ENCODE measurements around the gene TMEM62.

DNA sequence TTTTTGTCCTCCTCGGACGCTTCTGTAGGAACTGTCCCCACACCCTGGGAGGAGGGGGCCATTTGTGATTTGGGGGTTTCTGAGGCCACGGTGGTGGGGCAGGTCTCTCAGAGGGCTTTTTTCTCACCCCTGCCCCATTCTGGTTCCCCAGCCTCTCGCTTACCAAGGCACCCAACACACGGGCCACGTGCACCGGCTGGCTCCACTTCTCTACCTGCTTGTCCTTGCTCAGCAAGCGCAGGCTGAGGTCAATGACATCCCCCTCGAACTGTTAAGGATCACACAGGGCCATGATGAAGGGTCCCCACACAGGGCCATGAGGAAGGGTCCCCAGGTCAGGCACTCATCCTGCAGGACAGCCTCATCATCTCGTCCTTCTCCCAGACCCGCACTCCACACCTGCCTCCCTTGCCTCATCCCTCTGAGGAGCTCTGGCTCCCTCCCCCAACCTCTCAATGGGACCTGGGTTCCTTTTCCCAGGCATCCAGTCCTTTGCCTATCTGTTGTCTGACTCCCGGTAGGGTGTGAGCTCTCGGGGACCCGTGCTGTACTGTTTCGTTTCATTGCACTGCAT lies 76.9 kb downstream of the TMEM62 start:
- no peak for TF ChIP-seq E2F6 (IDR thresholded peaks at IDR 0.05; ENCODE audit: borderline replicate concordance, low read depth)
- TF ChIP-seq, protein P1, sequence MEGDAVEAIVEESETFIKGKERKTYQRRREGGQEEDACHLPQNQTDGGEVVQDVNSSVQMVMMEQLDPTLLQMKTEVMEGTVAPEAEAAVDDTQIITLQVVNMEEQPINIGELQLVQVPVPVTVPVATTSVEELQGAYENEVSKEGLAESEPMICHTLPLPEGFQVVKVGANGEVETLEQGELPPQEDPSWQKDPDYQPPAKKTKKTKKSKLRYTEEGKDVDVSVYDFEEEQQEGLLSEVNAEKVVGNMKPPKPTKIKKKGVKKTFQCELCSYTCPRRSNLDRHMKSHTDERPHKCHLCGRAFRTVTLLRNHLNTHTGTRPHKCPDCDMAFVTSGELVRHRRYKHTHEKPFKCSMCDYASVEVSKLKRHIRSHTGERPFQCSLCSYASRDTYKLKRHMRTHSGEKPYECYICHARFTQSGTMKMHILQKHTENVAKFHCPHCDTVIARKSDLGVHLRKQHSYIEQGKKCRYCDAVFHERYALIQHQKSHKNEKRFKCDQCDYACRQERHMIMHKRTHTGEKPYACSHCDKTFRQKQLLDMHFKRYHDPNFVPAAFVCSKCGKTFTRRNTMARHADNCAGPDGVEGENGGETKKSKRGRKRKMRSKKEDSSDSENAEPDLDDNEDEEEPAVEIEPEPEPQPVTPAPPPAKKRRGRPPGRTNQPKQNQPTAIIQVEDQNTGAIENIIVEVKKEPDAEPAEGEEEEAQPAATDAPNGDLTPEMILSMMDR (IDR thresholded peaks at IDR 0.05) = no peak
- no peak for TF ChIP-seq ZFP36 (IDR thresholded peaks at IDR 0.05; ENCODE audit: borderline replicate concordance, partially characterized antibody)
- no peak for TF ChIP-seq RFX5 (IDR thresholded peaks at IDR 0.05)
- no peak for TF ChIP-seq CHD4 (IDR thresholded peaks at IDR 0.05; ENCODE audit: borderline replicate concordance)
- no peak for TF ChIP-seq POLR2A (IDR thresholded peaks at IDR 0.05; ENCODE audit: low read length)
- TF ChIP-seq ESRRA (IDR thresholded peaks at IDR 0.05; ENCODE audit: borderline replicate concordance, low read length) = no peak
